RPMI7951 (cell line): ENCODE data around the gene GNA14. TPM values are rescaled to one million over a fixed set of nuclear protein-coding genes. Genes with fewer than 3 reads are reported as not detected.
"Not testable (repeated sequence)": the region's sequence is repeated elsewhere in the genome, so short reads cannot be mapped to it uniquely, and the experiment has no call there.

Experiments used
- DNase-seq: peaks from one replicate; pipeline ENCODE4 v3.0.0-alpha.2; 2012; ENCODE audit warnings: low read depth
- total RNA-seq: library from RNA; depleted of rRNA; stranded (reverse); fragments of >200 nt; shearing (Covaris generic); gene quantifications from 2 replicates; pipeline ENCODE4 v1.2.3, GENCODE V29; 2014

Gene GNA14
- total RNA-seq, 1 experiment from 2014 or later, result 1.1 TPM

DNA sequence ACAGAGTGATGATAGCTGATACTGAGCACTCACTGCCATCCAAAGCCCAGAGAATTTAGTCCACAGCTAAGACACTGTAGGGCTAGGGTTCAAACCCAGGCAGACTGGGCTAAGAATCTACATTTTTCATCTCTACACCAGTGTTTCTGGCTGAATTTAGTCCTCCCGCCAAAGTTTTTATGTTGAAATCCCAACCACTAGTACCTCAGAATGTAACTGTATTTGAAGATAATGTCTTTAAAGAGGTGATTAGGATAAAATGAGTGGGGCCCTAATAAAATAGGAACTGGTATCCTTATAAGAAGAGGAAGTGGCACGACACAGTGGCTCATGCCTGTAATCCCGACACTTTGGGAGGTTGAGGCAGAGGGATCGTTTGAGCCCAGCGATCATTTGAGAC lies 4.3 kb downstream of the GNA14 start:
- DNase-seq, result no peak

DNA sequence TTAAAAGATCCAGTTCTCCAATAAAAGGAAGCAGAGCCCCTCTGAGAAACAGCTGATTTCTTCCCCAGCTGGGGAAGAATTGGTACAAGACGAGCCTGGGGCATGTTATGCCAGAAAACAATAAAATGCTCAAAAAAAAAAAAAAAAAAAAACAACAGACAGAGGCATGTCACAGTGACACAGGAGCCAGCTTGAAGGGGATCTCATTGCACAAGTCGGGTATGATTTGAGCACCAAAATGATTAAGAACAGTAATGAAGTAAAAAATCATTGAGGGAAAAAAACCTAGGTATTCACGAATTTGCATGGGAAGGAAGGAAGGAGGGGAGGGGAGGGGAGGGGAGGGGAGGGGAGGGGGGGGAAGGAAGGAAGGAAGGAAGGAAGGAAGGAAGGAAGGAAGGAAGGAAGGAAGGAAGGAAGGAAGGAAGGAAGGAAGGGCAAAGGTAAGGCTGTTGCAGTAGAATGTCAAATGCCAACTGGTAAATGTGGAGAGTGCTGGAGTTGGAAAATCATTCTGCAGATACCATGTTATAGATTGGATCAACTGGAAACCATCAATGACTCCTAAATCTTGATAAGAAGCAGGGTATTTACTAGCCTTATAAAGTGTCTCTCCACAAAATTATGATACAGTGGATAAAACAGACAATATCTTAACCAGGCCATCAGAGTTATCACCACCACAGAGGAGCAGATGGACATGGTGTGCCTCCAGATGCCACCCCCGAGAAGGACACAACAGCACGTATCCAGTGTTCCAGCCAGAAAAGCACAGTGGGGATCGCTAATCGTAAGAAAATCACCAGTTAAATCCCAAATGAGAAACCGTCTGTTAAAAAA lies 7.2 kb downstream of the GNA14 start:
- DNase-seq, result no peak

DNA sequence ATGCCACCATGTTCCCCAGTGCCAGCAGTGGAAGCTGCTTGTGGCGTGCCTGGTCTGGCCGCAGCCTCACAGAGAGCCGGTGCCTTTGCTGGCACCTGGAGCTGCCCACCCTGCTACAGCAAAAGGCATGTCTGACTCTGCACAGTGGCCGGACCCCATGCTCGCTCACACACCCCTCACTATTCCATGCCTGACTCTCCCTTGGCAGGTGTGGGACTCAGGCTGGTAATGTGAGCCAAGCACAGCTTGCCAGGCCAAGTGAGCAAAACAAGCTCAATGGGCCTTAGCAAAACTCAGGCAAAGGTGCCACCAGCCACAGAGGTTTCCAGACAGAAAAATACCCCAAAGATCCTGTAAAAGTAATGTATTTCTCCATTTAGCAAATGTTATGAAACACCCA lies 15.5 kb downstream of the GNA14 start:
- no peak for DNase-seq

DNA sequence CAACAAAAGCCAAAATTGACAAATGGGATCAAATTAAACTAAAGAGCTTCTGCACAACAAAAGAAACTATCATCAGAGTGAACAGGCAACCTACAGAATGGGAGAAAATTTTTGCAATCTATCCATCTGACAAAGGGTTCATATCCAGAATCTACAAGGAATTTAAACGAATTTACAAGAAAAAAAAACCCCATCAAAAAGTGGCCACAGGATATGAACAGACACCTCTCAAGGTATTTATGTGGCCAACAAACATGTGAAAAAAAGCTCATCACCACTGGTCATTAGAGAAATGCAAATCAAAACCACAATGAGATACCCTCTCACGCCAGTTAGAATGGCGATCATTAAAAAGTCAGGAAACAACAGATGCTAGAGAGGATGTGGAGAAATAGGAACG lies 19.3 kb downstream of the GNA14 start:
- not testable (repeated sequence) for DNase-seq

DNA sequence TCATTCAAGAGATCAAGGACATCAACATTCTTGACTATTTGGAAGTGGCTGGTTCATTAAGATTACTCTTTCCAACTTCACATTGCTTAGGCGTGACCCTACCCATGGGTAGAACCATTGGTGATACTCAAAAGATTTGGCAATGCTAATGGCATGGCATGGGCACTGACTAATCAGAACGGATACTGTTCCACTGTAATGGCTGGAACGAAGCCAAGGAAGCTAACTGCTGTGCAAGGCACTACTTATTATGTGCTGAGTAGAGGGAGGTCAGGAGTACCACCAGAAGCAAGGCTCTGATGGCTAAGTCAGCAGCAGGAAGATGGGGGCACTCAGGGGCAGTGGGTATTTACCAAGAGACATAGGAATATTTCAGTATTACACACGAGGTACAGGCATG lies 31.9 kb downstream of the GNA14 start:
- DNase-seq, result peak; percentile 6

DNA sequence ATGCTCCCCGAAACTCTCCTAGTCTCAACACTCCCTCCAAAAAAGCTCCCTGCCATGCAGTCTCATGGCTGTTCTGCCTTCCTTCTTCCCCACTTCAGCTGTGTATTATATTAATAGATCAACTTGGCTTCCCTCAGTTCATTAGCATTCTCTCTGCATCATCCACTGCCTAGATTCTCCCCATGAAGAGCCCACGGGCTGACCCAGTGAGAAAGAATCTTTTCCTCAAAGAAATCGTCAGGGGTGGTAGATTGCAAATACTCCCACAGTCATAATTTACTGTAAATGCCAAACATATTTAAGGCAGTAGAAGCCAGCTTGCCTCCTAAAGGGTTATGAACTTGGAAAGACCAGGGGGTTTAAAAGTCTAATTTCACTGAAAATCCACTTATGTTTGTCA lies 33.5 kb downstream of the GNA14 start:
- DNase-seq, result no peak

DNA sequence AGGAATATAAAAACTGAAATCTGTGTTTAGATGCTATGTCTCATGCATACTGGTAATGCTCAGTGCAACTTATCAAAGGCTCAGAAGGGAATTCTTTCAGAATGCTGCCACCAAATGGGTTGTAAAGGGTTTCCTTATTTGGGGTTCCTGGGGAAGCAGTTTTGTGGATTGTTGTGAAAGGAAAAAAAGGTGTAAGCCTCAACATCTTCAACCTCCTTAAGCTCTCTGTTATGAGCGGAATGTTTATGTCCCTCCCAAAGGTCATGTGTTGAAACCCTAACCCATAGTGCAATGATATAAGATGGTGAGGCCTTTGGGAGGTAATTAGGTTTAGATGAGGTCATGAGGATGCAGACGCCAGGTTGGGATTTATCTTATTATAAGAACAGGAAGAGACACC lies 41.6 kb downstream of the GNA14 start:
- no peak for DNase-seq

DNA sequence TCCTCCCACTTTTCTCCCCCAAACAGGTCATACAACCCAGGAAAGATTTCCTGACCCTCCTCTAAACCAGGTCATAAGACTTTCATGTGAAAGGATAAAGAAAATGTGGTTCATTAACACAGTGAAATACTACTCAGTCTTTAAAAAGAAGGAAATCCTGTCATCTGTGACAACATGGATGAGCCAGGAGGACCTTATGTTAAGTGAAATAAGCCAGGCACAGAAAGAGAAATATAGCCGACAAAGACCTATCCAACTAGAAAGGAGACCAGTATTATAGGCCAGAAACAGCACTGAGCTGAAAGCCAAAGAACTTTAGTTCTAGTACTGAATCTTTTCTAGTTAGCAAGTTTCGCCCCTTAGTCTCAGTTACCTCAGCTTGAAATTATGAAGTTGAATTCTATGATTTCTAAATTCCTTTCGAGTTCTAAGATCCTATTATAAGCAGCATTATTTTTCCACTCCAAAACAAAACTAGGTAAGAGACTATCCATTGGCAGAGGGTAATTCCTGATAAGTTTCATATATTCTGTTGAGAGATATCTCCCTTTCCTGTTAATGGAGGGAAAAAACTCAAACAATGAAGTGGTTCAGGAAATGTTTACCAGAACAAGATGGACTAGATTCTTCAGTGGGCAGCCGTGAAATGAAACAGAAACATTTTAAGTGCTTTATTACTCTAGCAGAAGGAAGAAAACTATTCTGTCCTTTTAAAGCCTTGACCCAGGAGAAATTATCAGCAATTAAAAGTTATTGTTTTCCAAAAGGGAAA lies 42.5 kb downstream of the GNA14 start:
- DNase-seq, result no peak

DNA sequence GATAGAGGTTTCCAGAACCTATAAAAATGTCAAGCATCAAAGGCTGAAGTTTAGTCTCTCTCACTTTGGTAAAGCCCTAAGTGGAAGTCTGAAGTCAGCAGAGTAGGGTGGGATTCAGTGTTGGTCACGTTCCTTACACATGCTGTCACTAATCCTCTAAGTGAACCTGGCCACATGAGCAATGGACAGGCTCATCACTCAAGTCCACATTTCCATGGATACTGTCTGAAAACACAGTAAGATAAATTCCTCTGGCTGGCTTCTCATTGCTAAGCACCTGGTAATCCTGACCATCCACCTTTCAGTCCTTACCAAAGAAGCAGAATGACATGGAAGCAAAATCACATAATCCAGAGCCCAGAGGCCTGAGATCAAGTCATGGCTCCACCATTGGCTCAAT lies 43.8 kb downstream of the GNA14 start:
- DNase-seq, result no peak

DNA sequence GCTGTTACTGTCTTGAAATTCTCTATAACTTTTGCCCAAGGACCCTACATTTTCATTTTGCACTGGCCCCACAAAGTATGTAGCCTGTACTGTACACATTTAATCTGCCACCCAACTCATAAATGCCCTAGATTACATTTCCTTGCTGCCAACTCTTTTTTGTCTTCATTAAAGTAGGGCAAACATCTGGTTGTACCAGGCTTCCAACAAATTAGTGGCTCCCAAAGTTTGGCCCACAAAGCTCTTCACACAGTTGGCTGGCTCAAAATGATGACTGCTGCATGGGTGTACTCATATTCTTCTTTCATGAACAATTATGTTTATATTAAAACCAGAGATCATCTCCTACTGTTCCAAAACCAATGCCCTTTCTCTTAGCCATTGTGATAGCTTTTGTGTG lies 45.3 kb downstream of the GNA14 start:
- DNase-seq, result no peak

DNA sequence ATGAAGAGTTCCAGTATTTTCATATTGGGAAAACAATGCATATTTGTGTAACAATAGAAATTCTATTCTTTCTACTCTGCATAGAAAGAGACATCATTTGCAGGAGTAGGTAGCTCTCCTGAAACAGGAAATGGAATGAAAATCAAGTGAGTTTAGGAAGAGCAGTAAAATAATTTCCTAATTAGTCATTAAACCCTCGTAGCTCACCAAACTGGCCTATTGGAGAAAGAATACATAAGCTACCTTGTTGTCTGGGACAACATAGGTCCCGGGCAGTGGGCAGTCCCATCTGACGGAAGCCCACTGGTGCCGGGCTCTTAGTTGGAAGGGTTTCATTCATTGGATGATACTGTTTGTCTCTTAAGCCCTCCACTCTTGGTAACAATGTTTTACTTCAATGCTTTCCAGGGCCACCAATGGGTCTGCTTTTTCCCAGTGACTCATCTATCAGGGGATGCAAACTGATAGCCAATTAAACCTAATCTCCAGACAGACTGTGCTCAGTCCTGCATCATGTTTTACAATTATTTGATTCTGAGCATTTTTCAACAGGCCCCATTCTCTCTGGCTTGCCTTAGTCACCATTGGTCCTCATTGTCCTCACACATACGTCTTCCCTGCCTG lies 46.5 kb downstream of the GNA14 start:
- DNase-seq, result no peak

DNA sequence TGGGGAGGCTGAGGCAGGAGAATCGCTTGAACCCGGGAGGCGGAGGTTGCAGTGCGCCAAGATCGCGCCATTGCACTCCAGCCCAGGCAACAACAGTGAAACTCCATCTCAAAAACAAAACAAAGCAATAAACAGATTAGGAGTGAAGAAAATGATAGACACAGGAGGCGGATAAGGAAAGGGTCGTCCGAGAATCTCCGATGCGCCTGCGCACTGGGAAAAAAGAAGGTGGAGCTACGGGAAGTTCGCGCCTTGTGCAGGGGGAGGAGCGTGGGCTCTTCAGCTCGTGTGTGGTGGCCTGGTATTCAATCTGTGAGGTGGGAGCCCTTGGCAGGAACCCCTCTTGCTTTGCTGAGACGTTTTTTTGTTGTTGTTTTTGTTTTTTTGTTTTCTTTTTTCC lies 47.3 kb downstream of the GNA14 start:
- no peak for DNase-seq

DNA sequence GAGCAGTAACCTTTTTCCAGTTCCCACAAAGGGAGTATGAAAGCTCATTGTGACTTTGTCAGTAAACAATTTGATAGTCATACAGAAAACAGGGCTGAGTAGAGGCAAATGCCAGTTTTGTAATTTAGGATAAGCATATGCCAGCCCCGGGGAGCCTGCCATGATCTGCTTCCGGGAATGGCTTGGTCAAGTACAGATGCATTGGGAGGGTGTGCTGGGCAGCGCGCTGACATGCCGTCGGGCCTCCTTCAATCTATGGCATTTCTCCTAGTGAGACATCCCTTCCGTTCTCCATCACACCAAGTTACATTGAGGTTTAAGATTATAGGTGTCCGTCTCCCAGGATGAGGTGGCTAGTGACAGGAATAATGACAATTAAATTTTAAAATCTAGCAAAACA lies 48.6 kb downstream of the GNA14 start:
- no peak for DNase-seq

DNA sequence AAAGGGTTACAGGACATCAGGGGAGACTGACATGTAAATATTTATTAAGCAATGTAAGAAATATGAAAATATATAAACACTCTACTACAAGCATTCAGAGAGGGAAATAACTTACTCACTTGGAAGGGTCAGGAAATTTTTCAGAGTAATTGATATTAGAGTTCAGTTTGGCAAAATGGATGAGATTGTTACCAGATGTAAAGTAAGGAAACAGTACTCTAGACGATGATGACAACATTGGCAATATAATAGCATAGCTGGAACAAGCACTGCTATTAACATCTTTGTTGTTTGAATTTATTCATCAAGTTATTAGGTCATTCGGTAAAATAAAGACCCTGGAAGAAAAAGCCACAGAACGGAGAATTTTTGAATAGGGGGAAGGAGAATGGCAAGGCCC lies 49.1 kb downstream of the GNA14 start:
- no peak for DNase-seq

DNA sequence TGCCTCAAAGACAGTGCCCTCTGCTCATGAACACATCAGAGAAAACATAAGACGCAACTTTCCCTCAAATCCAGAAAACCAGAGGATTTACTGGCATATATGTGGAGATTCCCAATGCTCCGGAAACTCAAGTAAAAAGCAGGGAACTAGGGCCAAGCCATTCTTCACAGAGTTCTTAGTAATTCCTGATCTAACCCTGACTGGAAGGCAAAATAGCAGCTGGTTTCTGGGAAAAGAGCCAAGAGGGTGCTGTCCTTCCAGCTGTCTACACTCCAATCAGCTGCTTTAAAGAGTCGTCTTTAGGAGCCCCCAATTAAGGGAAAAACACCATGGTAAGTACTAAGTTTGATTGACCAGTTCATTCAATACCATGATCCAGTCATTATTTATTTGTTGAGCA lies 49.6 kb downstream of the GNA14 start:
- peak; percentile 24 for DNase-seq

DNA sequence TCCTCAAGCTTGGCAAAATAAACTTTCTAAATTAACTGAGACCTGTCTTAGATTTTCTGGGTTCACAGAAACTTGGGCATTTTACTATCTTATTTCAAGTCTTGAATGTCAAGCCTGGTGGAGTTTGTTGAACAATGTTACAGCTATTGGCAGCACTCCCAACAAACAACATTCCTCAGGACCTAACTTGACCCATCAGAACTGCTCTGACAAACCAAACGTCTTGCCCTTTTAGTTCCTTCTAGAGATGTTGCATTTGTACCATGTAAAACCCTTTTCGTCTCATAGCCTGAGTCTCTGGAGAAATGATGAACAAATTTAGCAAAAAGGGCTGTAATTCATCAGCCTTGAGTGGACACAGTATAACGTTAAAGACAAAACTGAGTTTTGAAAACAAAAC lies 51.1 kb downstream of the GNA14 start:
- DNase-seq, result no peak

DNA sequence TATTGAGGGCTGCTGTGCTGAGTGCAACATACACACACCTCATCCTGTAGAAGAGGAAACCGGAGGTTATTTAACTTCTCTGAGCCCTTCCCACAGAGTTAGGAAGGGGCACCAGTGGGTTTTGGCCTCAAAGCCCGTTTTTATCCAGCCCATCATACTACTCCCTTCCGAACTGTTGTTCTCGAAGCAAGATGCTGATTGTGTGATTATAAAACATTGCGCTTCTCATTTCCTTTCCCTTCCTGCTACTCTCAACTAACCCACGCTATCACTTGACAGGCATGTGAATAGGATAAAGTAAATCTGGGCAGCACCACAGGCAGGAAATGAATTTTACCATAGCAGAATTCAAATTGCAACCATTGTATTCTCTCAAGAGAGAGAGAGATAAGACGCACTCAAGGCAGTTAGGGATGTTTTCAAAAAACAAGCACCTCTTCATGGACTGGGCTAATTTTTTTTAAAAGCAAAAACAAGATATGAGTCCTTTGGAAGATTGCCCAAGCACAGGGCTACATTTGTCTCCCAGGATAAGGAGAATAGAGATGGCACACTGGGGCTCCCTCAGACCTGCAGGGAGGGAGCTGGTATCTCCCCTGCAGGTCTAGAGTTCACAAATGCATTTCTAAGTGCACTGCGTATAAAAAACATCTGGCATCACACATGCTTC lies 52.6 kb downstream of the GNA14 start:
- no peak for DNase-seq

DNA sequence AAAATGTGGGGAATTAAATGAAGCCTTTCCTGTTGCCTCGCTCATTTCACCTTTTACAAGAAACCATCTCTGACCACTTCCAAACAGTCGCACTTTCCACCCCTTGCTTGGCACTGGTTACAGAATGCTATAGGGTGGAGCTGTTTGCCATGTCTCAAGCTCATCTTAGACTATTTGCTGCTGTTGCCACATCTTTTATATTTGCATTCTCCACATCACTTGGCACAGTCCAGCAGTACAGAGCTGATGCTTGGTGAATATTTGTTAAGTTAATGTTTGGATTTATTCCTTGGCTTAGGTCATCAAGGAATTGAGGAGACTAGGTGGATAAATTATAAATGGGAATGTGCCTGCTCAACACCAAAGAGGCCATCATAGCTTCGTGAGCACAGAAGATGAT lies 53.2 kb downstream of the GNA14 start:
- no peak for DNase-seq

DNA sequence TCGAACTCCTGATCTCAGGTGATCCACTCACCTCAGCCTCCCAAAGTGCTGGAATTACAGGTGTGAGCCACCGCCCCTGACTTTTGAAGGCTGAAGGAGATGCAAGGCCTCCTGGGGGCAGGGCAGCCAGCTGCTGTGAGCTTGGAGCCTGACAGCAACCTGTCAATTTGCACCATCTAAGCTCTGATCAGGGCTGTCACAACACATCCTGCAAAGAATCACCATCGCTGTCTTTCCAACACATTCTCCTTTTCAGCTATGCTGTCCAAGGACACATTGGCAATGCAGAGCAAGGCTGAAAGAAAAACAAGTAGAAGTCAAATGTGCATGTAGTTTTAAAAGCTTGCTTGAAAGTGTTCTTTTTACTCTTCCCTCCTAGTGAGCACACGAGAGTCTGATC lies 54.6 kb downstream of the GNA14 start:
- DNase-seq, result no peak

DNA sequence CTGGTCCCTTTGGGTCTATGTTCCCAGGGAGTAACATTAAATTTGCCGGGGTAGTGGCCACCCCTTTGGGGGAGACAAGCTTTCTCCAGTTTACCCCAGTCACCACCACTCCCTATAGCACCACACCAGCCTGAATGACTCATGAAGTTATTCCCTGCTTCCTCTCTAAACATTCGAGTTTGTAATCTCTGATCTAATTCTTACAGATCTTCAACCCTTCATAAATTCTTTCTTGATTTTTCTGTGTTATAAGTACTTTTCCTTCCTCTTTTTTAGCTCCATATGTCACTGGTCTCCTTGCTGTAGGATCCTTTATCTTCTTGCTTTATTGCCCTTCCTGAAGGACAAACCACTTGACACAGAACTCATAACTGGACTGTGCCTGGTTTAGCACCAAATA lies 55.6 kb downstream of the GNA14 start:
- no peak for DNase-seq

DNA sequence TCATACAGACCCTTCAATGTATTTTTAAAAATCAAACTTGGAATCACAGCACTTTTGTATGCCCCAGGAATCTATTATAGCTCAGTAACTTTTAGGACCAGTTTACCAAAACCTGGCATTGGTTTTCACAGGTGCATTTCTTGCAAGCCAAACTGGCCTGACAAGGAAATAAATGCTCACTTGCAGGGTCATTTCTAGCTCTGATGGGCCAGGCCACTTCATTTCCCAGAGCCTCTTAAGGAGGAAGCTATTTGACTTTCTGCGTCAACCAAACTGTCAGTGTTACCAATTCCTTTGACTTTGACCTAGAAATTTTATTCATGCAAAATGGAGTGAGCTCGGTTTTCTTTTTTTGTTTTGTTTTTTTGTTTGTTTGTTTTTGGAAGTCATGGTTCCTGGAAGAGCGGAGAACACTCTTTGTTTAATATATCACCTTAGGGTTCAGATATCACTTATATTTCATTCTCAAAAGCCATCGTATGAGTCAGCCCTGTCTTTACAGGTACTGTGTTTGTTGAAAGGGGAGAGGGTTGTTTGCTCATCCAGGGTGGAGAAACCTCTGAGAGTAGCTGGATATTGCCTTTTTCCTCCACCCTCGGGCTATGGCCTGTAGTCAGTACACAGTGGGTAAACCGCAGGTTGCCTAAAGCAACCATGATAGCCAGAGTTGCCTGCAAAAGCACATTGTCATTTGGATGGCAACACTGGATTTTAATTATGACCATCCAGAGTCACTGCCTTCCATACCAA lies 58.9 kb downstream of the GNA14 start:
- DNase-seq, result no peak
